ENCODE results near the gene TNKS1BP1. TPM values are rescaled to one million over a fixed set of nuclear protein-coding genes. Genes with fewer than 3 reads are reported as not detected.

Gene TNKS1BP1
- total and polyA plus RNA-seq, 9 of the 15 experiments (the other 6 are each of a cell fraction or from before 2014, with no cell fraction given) = 1.1 to 47.2 (median 10.9) TPM

DNA sequence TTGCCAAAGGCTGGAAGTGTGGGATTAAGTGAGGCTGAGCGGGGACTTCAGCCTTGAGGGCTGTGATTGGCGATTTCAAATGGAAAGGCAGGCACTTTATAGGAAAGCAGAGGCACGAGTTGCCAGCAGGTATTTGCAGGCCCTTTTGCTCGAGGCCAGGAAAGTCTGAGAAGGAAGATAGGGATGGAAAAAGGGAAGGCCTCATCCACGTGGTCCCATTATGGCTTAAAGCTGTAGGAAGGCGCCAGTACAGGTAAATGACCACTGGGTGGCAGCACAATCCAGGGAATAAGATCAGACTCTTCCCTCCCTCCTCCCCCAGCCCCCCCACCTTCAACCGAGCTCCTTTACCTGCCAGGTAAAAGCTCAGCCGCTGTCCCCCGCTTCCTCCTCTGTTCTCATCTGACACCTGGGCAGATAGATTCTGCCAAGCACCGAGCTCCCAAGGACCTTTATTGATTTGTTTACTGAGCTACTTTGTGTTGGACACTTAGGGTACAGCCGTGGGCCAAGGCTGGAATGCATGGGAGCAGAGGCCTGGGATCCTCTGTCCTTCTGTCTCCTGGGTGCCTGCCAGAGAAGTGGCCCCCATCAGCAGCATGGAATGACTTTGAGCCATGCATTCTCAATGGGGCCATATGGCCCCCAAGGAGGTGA, 20.9 kb upstream of the TNKS1BP1 start (continued):
- no peak for TF ChIP-seq SLC30A9 (CRISPR knock-in tag; IDR thresholded peaks at IDR 0.05)
- TF ChIP-seq TCF3 (CRISPR knock-in tag; IDR thresholded peaks at IDR 0.05) = no peak
- TF ChIP-seq USF2 (CRISPR knock-in tag; IDR thresholded peaks at IDR 0.05) = peak; percentile 26; the same call in 1 of the 2 replicates
- TF ChIP-seq DEAF1 (CRISPR knock-in tag; IDR thresholded peaks at IDR 0.05) = peak; percentile 55
- no peak for TF ChIP-seq ZNF316 (IDR thresholded peaks at IDR 0.05)
- TF ChIP-seq MGA (IDR thresholded peaks at IDR 0.05) = peak; percentile 54; the same call in 1 of the 2 replicates
- TF ChIP-seq DACH1 (IDR thresholded peaks at IDR 0.05; ENCODE audit: partially characterized antibody) = no peak
- TF ChIP-seq, protein P1, sequence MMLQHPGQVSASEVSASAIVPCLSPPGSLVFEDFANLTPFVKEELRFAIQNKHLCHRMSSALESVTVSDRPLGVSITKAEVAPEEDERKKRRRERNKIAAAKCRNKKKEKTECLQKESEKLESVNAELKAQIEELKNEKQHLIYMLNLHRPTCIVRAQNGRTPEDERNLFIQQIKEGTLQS (IDR thresholded peaks at IDR 0.05) = no peak
- TF ChIP-seq, protein P1 (CRISPR knock-in tag; conservative IDR thresholded peaks at IDR 0.05) = no peak
- no peak for TF ChIP-seq MCM2 (IDR thresholded peaks at IDR 0.05; ENCODE audit: low read depth)
- TF ChIP-seq KAT2B (IDR thresholded peaks at IDR 0.05; ENCODE audit: low read depth, low read length) = no peak

All from K562 (cell line).